Lower lobe of right lung (tissue), 2 donors: ENCODE data around the gene PYM1. TPM values are rescaled to one million over a fixed set of nuclear protein-coding genes. Genes with fewer than 3 reads are reported as not detected.

Experiments
- ATAC-seq, 2 donors: fragments of 200-7000 bp; cut with Tn5 transposase; one replicate each; pipeline ENCODE4 v1.9.1; 2020 to 2022; ENCODE audit warnings: mild to moderate bottlenecking in 2 of 2, moderate library complexity in 2 of 2
- DNase-seq: peaks from one replicate; pipeline ENCODE4 v3.0.0-alpha.2; 2020
- H3K27ac ChIP-seq: fragments of 200-600 bp; one replicate; pipeline ENCODE4 v1.8.0; 2022
- H3K27me3 ChIP-seq: fragments of 200-600 bp; one replicate; pipeline ENCODE4 v1.8.0; 2022; ENCODE audit warnings: low read depth
- H3K36me3 ChIP-seq: fragments of 200-600 bp; one replicate; pipeline ENCODE4 v1.8.0; 2022; ENCODE audit warnings: mild to moderate bottlenecking
- H3K4me1 ChIP-seq: fragments of 200-600 bp; one replicate; pipeline ENCODE4 v1.8.0; 2022
- H3K4me3 ChIP-seq: fragments of 200-600 bp; one replicate; pipeline ENCODE4 v1.8.0; 2022; ENCODE audit warnings: mild to moderate bottlenecking
- H3K9me3 ChIP-seq: fragments of 200-600 bp; one replicate; pipeline ENCODE4 v1.8.0; 2022
- intact Hi-C: fragments of 100-400 bp; cut with DNase I; formaldehyde crosslinking; loops from one replicate; pipeline ENCODE4 v1.11.0; 2022
- total RNA-seq: library from RNA; stranded (reverse); fragmentation: NEBNext Ultra II Directional; extraction: Animal tissue kit (Norgen Biotek cat#: 25700); gene quantifications from one replicate; pipeline ENCODE4 v1.2.1, GENCODE V29; 2021
- TF ChIP-seq, protein P1 (sequence below): fragments of 200-600 bp; IDR thresholded peaks from one replicate; pipeline ENCODE4 v1.8.0; 2022; ENCODE audit warnings: antibody characterized with exemption, mild to moderate bottlenecking
- donor health status: DM: no; HTN: yes; CAD: no; lungs with severe emphysema.

Gene PYM1
- total RNA-seq, 1 donor from 2014 or later, result 28.9 TPM

DNA sequence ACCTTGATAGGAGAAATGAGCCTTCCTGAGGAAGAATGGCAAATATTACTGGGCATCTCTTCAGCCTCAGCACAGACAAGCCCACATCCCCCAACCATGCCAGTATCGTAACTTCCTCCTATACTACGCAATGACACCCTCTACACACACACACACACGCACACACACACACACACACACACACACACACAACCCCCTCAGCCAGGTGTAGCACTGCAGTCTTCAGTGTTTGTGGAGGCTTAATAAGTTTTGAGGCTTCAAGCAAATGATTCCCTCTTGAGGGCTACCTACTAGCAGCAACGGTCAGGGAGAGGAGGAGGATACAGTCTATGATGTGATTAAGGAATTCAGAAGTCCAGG is 4.8 kb upstream of the PYM1 start:
- Histone ChIP-seq H3K27ac (peak overlapping the region; percentile 84), H3K4me3 (peak overlapping the region; percentile 75), H3K27me3 (no peaks in the 10 kb centered on the region), H3K36me3 (peaks cover 4% of the 10 kb centered on the region), H3K4me1 (peaks cover 57% of the 10 kb centered on the region), H3K9me3 (no peaks in the 10 kb centered on the region)
- intact Hi-C loops, result loop anchor here (10.0 kb wide), 1 partner anchor 188 kb away; the partner anchor contains the start of gene GDF11
- DNase-seq (no peak), ATAC-seq (peak; percentile 16 to 52)
- TF ChIP-seq, protein P1, sequence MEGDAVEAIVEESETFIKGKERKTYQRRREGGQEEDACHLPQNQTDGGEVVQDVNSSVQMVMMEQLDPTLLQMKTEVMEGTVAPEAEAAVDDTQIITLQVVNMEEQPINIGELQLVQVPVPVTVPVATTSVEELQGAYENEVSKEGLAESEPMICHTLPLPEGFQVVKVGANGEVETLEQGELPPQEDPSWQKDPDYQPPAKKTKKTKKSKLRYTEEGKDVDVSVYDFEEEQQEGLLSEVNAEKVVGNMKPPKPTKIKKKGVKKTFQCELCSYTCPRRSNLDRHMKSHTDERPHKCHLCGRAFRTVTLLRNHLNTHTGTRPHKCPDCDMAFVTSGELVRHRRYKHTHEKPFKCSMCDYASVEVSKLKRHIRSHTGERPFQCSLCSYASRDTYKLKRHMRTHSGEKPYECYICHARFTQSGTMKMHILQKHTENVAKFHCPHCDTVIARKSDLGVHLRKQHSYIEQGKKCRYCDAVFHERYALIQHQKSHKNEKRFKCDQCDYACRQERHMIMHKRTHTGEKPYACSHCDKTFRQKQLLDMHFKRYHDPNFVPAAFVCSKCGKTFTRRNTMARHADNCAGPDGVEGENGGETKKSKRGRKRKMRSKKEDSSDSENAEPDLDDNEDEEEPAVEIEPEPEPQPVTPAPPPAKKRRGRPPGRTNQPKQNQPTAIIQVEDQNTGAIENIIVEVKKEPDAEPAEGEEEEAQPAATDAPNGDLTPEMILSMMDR, result no peak

DNA sequence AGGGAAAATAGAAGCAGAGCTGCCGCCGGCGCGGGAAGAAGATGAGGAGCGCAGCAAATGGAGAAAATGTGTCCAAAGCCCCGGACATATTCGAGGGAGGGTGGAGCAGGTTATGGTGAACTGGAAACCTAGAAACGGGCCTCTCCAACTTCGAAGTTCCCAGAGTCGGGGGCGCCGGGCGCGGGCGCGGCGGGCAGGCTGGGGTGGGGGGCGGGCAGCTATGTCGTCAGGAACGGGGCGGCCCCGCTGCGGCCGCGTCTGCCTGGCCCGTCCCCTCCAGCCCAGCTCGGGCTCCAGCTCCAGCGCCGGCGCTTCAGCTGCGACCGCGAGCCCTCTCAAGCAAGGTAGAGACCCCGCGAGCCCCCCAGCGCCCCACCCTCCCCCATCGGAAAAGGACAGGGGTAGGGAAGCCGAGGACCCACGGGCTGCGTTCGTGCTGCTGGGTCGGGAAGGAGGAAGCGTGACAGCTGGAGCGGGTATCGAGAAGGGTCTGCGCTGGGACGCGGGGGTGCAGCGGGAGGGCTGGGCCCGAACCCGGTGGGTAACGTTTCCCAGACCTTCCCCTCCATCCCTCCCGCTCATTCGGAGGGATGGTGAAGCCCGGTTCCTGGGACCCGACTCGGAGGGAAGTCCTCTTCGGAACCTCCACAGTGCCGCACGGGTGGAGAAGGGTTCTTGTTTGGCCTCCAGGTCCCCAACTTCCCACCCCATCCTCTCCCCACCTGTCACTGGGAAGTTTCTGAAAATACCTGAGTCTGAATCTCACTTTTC is 4.3 kb upstream of the PYM1 start:
- DNase-seq, result peak; percentile 74
- H3K27me3 ChIP-seq, result no peaks in the 10 kb centered on the region
- H3K4me1 ChIP-seq, result peaks cover 57% of the 10 kb centered on the region
- H3K36me3 ChIP-seq, result no peaks in the 10 kb centered on the region
- TF ChIP-seq, protein P1, result no peak
- peak; percentile 54 for ATAC-seq
- H3K9me3 ChIP-seq, result no peaks in the 10 kb centered on the region
- peak overlapping the region; percentile 75 for H3K4me3 ChIP-seq
- H3K27ac ChIP-seq, result peak overlapping the region; percentile 84
- intact Hi-C loops, result loop anchor here (10.0 kb wide), 1 partner anchor 187 kb away; the partner anchor contains the start of gene GDF11

DNA sequence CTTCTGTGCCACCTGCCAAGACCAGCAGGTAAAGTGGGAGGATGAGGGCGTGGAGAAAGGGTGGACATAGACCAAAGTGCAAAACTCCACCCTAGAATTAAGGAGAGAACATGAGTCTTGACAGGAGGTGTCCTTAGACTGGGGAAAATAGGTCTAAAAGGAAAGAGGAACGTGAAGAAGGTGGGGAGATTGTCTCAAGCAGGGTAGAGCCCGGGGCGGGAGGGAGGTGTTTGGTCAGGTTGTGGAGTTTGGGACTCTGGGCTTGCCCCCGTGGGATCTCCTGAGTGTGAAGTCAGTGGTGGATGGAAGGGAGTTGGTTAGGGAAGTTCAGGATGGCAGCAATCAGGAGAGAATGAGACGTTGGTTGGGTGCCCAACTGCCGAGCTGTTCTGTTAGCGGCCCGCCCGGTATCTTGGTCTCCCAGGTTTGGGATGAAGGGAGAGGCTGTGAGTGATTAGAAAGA is 3.7 kb upstream of the PYM1 start:
- Histone ChIP-seq H3K36me3 (no peaks in the 10 kb centered on the region), H3K27ac (peak overlapping the region; percentile 84), H3K4me3 (peak overlapping the region; percentile 75), H3K9me3 (no peaks in the 10 kb centered on the region), H3K4me1 (peaks cover 59% of the 10 kb centered on the region), H3K27me3 (no peaks in the 10 kb centered on the region)
- TF ChIP-seq, protein P1, result no peak
- intact Hi-C loops, result loop anchor here (10.0 kb wide), 1 partner anchor 187 kb away; the partner anchor contains the start of gene GDF11
- ATAC-seq, result no peak
- no peak for DNase-seq

DNA sequence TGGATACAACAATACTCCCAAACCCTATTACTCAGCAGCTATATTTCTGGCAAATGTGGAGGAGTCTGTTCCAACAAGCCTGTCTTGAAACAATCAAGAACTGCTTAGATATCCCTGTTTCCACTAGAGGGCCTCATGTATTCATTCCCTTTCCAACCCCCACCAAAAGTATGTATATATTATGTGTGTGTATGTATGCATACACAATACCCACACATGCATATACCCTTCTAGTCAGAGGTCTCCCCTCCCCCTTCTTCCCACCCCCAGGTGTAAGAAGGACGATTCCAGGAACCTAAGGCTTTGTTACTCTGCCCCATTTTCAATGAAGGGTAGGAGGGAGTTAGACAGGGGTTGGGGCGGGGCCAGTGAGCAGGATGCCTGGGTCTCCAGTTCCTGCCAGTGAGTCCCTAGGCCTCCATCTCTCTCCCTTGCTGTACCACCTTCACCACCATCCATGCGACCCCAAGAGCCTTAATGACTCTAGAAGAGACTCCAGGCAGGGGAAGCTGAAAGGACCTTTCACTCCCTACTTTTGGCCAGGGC is 3.1 kb upstream of the PYM1 start, which contains the start of gene DGKA:
DGKA (plus strand) TSS at position 392 of the 546 bp plus-strand sequence. CDS start 5,342 bp downstream, outside the sequence.
- intact Hi-C loops, result loop anchor here (10.0 kb wide), 1 partner anchor 186 kb away; the partner anchor contains the start of gene GDF11
- TF ChIP-seq, protein P1, result peak; percentile 47
- Histone ChIP-seq H3K27me3 (no peaks in the 10 kb centered on the region), H3K4me1 (peaks cover 65% of the 10 kb centered on the region), H3K9me3 (no peaks in the 10 kb centered on the region), H3K4me3 (peak within 1 kb of the TSS; percentile 75), H3K36me3 (no peaks in the 10 kb centered on the region), H3K27ac (peak within 1 kb of the TSS; percentile 84)
- no peak for ATAC-seq
- DNase-seq, result peak; percentile 55

GRCh38 chr12:55929306-55929791 is 1.7 kb upstream of the PYM1 start:
- Histone ChIP-seq H3K27ac (peak overlapping the region; percentile 98), H3K9me3 (no peaks in the 10 kb centered on the region), H3K4me1 (peaks cover 67% of the 10 kb centered on the region), H3K4me3 (no peak overlapping the region), H3K27me3 (no peaks in the 10 kb centered on the region), H3K36me3 (peaks cover 8% of the 10 kb centered on the region)
- TF ChIP-seq, protein P1, result no peak
- intact Hi-C loops, result no loop called here
- no peak for ATAC-seq
- no peak for DNase-seq
